Measurements from ENCODE around the gene SMAD5. TPM values are rescaled to one million over a fixed set of nuclear protein-coding genes. Genes with fewer than 3 reads are reported as not detected.
A peak's percentile ranks its signal among the peaks of the same experiment; 100 is the strongest.

SMAD5 gene
- total RNA-seq, 1 experiment from 2014 or later: 106 TPM

DNA sequence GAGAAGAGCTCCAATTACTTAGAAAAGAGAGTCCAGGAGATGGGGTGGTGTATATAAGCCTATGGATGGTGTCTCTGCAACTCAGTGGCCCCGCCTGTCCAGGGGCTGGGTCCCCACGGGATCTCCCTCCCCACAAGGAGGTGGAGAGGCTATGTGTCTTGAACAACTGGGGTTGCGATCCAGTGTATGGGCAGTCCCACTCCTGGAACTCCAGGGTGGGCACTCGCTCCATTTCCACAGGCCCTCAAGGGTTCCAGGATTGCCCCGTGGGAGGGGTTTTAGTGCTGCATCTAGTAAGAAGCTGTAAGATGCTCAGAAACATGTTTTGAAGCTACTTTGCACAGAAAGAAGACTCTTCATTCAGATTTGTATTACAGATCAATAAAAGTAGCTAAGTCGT lies 558 bp upstream of the SMAD5 start:
- POLR2A ChIA-PET: interaction anchor here (0.5 to 13.9 kb wide), 28 partner anchors 8 to 727 kb away, joined by 3 to 178 read pairs (median 5); partner anchors contain the start of gene TGFBI
- DNase-seq (ENCODE audit: unreplicated experiment): no peak
- TF ChIP-seq, protein P1, sequence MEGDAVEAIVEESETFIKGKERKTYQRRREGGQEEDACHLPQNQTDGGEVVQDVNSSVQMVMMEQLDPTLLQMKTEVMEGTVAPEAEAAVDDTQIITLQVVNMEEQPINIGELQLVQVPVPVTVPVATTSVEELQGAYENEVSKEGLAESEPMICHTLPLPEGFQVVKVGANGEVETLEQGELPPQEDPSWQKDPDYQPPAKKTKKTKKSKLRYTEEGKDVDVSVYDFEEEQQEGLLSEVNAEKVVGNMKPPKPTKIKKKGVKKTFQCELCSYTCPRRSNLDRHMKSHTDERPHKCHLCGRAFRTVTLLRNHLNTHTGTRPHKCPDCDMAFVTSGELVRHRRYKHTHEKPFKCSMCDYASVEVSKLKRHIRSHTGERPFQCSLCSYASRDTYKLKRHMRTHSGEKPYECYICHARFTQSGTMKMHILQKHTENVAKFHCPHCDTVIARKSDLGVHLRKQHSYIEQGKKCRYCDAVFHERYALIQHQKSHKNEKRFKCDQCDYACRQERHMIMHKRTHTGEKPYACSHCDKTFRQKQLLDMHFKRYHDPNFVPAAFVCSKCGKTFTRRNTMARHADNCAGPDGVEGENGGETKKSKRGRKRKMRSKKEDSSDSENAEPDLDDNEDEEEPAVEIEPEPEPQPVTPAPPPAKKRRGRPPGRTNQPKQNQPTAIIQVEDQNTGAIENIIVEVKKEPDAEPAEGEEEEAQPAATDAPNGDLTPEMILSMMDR (IDR thresholded peaks at IDR 0.05; ENCODE audit: unreplicated experiment): no peak
- intact Hi-C loops (cut with micrococcal nuclease): loop anchor here (2.0 kb wide), 1 partner anchor 43 kb away; no protein-coding TSS in a partner anchor
- Mint-ChIP-seq H3K36me3 (ENCODE audit: insufficient read depth, unreplicated experiment) (peaks cover 19% of the 10 kb centered on the region), H3K9me3 (ENCODE audit: unreplicated experiment) (no peaks in the 10 kb centered on the region), H3K27me3 (ENCODE audit: insufficient read depth, unreplicated experiment) (no peaks in the 10 kb centered on the region), H3K4me3 (ENCODE audit: unreplicated experiment) (peak overlapping the region; percentile 89), H3K27ac (ENCODE audit: low read depth, unreplicated experiment) (peak overlapping the region; percentile 97), H3K4me1 (ENCODE audit: insufficient read depth, unreplicated experiment) (peaks cover 16% of the 10 kb centered on the region)
- TSS peak; percentile 91 for BruUV-seq (replicated peaks)
- CTCF ChIA-PET: interaction anchor here (0.8 to 3.6 kb wide), 12 partner anchors 8 to 675 kb away, joined by 3 to 17 read pairs (median 4); no protein-coding TSS in a partner anchor

DNA sequence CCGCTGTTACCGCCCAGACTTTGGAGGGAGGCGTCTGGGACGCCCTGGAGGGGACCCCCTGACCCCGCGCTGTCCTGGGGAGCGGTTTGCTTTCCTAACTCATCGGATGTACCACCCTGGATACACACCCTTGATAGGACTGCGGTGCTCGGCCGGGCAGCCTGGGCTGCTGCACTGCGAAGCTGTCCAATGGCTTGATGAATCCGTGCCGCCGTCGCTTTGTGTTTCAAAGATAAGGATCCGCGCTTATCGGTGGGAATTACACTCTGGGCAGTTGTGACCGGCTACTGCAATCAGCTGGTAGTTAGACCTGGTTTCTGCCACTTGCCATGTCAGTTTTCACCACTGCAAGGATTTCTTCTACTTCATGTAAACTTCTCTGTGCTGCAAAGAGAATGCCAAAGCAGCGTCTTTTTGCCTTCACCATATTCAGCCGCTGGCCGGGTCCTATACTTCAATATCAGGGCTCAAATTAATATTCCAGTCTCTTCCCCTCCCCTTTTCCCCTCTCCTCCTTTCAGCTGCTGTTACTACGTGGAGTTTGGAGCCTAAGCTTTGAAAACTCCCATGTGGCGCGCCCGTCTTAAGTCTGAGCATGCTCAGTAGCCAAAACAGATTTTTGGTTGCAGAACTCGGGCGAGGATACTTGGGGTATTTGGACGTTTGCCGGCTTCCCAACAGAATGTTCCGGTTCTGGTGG lies 727 bp downstream of the SMAD5 start:
- DNase-seq (ENCODE audit: unreplicated experiment): peak; percentile 65
- peaks cover 19% of the 10 kb centered on the region for H3K36me3 Mint-ChIP-seq (ENCODE audit: insufficient read depth, unreplicated experiment)
- H3K4me1 Mint-ChIP-seq (ENCODE audit: insufficient read depth, unreplicated experiment): peaks cover 29% of the 10 kb centered on the region
- peak overlapping the region; percentile 89 for H3K4me3 Mint-ChIP-seq (ENCODE audit: unreplicated experiment)
- H3K9me3 Mint-ChIP-seq (ENCODE audit: unreplicated experiment): no peaks in the 10 kb centered on the region
- no peaks in the 10 kb centered on the region for H3K27me3 Mint-ChIP-seq (ENCODE audit: insufficient read depth, unreplicated experiment)
- H3K27ac Mint-ChIP-seq (ENCODE audit: low read depth, unreplicated experiment): peak overlapping the region; percentile 97
- intact Hi-C loops (cut with micrococcal nuclease): loop anchor here (2.0 kb wide), 1 partner anchor 41 kb away; no protein-coding TSS in a partner anchor
- TSS peak; percentile 28 for BruUV-seq (replicated peaks)
- TF ChIP-seq, protein P1 (IDR thresholded peaks at IDR 0.05; ENCODE audit: unreplicated experiment): no peak
- POLR2A ChIA-PET: interaction anchor here (0.7 to 13.9 kb wide), 32 partner anchors 9 to 1177 kb away, joined by 3 to 178 read pairs (median 7); partner anchors contain the start of gene TGFBI
- CTCF ChIA-PET: interaction anchor here (0.7 to 3.6 kb wide), 11 partner anchors 7 to 676 kb away, joined by 3 to 17 read pairs (median 5); no protein-coding TSS in a partner anchor

DNA sequence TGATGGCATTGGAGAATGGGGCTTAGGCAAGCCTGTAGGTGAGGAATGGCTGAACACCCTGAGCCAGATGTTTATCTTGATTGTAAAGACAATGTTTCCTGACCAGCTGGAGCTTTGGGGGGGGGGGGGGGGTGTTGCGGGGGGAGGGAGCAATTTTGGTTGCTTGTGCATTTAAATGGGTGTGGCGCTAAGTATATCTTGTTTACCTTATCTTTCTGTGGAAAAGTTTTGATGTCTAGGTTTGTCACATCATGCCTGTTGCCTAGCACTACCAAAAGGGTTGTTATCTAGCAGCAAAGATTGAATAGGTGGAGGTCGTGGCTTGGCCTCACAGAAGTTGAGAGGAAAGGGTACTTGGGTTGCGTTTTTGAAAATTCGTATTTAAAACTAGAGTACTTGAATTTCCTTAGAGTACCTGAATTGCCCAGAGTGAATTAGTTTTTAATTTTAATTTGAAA lies 1.3 kb downstream of the SMAD5 start:
- TF ChIP-seq, protein P1 (IDR thresholded peaks at IDR 0.05; ENCODE audit: unreplicated experiment): no peak
- intact Hi-C loops (cut with micrococcal nuclease): loop anchor here (2.0 kb wide), 1 partner anchor 41 kb away; no protein-coding TSS in a partner anchor
- peaks cover 33% of the 10 kb centered on the region for H3K4me1 Mint-ChIP-seq (ENCODE audit: insufficient read depth, unreplicated experiment)
- no peak for DNase-seq (ENCODE audit: unreplicated experiment)
- H3K27ac Mint-ChIP-seq (ENCODE audit: low read depth, unreplicated experiment): peak overlapping the region; percentile 97
- peak overlapping the region; percentile 89 for H3K4me3 Mint-ChIP-seq (ENCODE audit: unreplicated experiment)
- POLR2A ChIA-PET: interaction anchor here (0.7 to 13.9 kb wide), 27 partner anchors 9 to 1176 kb away, joined by 3 to 178 read pairs (median 7); partner anchors contain the start of gene TGFBI
- H3K9me3 Mint-ChIP-seq (ENCODE audit: unreplicated experiment): no peaks in the 10 kb centered on the region
- no peaks in the 10 kb centered on the region for H3K27me3 Mint-ChIP-seq (ENCODE audit: insufficient read depth, unreplicated experiment)
- peaks cover 19% of the 10 kb centered on the region for H3K36me3 Mint-ChIP-seq (ENCODE audit: insufficient read depth, unreplicated experiment)
- CTCF ChIA-PET: interaction anchor here (0.7 to 3.6 kb wide), 9 partner anchors 14 to 188 kb away, joined by 3 to 17 read pairs (median 4); no protein-coding TSS in a partner anchor
- BruUV-seq (replicated peaks): no TSS peak

DNA sequence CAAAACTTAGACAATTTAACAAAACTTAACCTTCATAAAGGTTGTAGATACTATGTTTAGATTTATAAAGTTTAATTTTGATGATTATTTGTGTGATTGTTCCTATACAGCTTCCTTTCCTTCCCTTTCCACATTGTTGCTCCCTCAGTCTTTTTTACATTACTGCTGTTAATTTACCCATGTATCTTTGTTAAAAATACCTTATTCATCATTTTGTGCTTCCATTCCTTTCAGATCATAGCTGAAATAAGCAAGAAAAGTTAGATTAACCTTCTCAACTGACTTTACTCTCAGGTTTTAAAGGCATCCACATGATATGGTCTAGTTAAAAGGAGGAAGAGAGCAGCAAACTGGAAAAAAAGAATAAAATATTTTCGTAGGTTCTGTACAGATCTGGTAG lies 2.0 kb downstream of the SMAD5 start:
- BruUV-seq (replicated peaks): no TSS peak
- Mint-ChIP-seq H3K36me3 (ENCODE audit: insufficient read depth, unreplicated experiment) (peaks cover 19% of the 10 kb centered on the region), H3K27ac (ENCODE audit: low read depth, unreplicated experiment) (peak overlapping the region; percentile 97), H3K4me1 (ENCODE audit: insufficient read depth, unreplicated experiment) (peaks cover 40% of the 10 kb centered on the region), H3K4me3 (ENCODE audit: unreplicated experiment) (peak overlapping the region; percentile 42), H3K27me3 (ENCODE audit: insufficient read depth, unreplicated experiment) (no peaks in the 10 kb centered on the region), H3K9me3 (ENCODE audit: unreplicated experiment) (no peaks in the 10 kb centered on the region)
- intact Hi-C loops (cut with micrococcal nuclease): no loop called here
- ChIA-PET CTCF (interaction anchor here (0.6 to 3.6 kb wide), 11 partner anchors 9 to 189 kb away, joined by 3 to 17 read pairs (median 3); no protein-coding TSS in a partner anchor), POLR2A (interaction anchor here (0.9 to 13.9 kb wide), 20 partner anchors 8 to 264 kb away, joined by 3 to 178 read pairs (median 12); partner anchors contain the start of gene TGFBI)
- TF ChIP-seq, protein P1 (IDR thresholded peaks at IDR 0.05; ENCODE audit: unreplicated experiment): no peak
- no peak for DNase-seq (ENCODE audit: unreplicated experiment)

All from MCF 10A (cell line).